Glomerular endothelial cell (primary cell): Measurements from ENCODE around the gene SRRM1. TPM values are rescaled to one million over a fixed set of nuclear protein-coding genes. Genes with fewer than 3 reads are reported as not detected.
A peak's percentile ranks its signal among the peaks of the same experiment; 100 is the strongest.
"Not testable (repeated sequence)": the region's sequence is repeated elsewhere in the genome, so short reads cannot be mapped to it uniquely, and the experiment has no call there.

Source experiments
- DNase-seq: peaks from one replicate; pipeline ENCODE4 v3.0.0-alpha.2; 2011; ENCODE audit warnings: low read depth, low spot score; ENCODE audit errors: extremely low read depth
- total RNA-seq: library from RNA; depleted of rRNA; stranded (reverse); fragments of >200 nt; gene quantifications from 2 replicates; pipeline ENCODE4 v1.2.3, GENCODE V29; 2015

Gene SRRM1
- total RNA-seq, 1 donor from 2014 or later = 106 TPM

- no peak for DNase-seq
These were observed 429 bp downstream of the SRRM1 start for GRCh38 chr1:24643363-24644099.

GRCh38 chr1:24644100-24644384, 940 bp downstream of the SRRM1 start:
- DNase-seq = no peak

- no peak for DNase-seq
These were observed 5.8 kb downstream of the SRRM1 start for GRCh38 chr1:24648919-24649318.

GRCh38 chr1:24652382-24652781, 9.3 kb downstream of the SRRM1 start:
- no peak for DNase-seq

- DNase-seq = no peak
These were observed 10.9 kb downstream of the SRRM1 start for GRCh38 chr1:24654010-24654409.

DNA sequence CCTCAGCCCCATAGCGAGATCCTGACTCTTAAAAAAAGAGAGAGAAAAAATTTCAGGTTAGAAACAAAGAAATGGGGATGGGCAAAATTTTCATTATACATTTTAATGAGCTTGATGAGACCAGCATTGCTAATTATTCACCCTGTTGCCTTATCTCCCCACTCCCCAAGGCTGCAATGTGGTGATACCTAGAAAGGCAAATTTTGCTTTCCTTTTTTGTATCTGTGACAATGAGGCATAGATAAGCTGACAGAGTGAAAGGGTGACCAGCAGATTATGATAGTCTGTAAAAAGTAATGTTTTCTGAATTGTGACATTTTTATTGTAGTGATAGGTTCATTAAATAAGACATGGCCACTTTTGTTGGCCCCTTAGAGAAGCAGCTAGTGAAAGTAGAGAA, 12.9 kb downstream of the SRRM1 start:
- no peak for DNase-seq

DNA sequence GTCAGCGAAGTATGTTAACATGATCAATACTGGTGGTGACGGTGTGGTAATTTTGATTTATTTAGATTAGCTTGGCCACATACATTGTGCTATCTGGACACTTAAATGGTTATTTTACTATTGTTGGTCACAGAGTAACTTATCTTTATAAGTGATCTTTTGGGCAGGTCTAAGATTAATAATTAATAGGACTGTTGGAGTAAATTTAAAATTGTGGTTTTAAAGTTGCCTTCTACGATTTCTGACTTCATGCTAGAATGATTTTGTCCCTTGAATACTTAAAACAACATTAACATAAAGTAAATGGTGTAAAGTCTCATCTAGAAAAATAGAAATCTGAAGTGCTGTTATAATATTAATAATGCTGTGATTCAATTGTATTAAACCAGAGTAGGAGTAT, 14.7 kb downstream of the SRRM1 start:
- DNase-seq = no peak

DNA sequence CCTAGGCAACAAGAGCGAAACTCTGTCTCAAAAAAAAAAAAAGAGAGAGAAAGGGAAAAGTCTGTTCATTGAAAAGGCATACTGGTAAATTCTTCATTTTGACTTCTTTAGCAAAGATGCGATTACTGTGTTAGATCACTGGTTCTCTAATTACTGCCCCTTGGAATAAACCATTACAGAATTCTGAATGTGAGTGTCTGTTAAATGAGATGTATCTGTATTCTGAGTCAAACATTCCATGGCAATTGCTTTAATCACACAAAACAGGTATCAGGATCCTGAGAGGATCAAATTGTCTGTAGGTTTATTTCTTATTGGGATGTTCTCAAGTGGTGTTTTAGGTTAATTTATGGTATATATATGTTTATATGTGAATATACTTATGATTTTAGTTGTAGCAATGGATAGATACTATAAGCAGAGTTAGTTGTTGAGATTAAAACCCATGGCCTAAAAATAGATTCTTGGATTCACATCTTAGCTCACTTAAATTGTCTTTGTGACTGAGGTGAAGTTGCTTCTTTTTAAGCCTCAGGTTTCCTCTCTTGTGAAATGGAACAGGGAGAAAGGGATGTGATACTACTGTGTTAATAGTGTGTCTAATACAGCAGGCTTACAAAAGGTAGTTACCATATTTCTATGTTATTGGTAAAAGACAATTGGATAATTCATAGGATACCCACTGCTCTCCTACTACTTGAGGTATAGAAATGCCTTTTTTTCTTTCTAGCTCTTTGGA, 16.2 kb downstream of the SRRM1 start:
- no peak for DNase-seq

GRCh38 chr1:24659993-24660665, 17.0 kb downstream of the SRRM1 start:
- DNase-seq = no peak

GRCh38 chr1:24664507-24665033, 21.5 kb downstream of the SRRM1 start:
- DNase-seq = no peak

DNA sequence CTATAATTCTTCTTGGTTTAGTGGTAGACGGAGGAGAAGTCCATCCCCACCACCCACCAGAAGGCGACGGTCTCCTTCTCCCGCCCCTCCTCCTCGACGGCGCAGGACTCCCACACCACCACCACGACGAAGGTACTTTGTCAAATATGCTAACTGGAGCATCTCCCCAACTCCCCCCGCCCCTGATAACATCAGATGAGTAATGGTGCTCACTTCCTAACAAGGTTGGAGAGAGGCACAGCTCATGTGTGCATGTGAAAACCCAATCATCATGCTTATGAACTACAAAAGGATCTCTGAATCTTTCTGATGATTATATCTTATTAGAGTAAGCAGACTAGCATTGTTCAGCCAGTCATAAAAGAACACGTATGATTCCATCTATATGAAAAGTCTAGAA, 23.7 kb downstream of the SRRM1 start:
- no peak for DNase-seq

DNA sequence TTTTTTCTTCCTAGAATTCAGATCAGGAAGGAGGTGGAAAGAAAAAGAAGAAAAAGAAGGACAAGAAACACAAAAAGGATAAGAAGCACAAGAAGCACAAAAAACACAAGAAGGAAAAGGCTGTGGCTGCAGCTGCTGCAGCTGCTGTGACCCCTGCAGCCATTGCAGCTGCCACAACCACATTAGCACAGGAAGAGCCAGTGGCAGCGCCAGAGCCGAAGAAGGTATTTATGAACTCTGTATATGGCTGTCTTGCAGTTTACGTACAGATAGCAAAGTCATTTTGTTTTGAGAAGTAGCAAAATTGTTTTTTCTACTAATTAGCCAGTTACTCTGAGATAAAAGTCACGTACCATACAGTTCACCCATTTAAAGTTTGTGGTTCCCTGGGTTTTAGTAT, 28.3 kb downstream of the SRRM1 start:
- not testable (repeated sequence) for DNase-seq

GRCh38 chr1:24672686-24673085, 29.6 kb downstream of the SRRM1 start:
- DNase-seq = not testable (repeated sequence)

- no peak for DNase-seq
These were observed 30.2 kb downstream of the SRRM1 start for GRCh38 chr1:24673341-24673740.

DNA sequence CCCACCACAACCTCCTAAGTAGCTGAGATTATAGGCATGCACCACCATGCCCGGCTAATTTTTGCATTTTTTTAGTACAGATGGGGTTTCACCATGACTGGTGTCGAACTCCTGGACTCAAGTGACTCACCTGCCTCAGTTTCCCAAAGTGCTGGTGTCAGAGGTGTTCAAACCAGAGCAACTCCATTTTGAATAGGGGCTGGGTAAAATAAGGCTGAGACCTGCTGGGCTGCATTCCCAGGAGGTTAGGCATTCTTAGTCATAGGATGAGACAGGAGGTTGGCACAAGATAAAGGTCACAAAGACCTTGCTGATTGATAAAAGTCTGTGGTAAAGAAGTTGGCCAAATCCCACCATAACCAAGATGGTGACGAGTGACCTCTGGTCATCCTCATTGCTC, 35.3 kb downstream of the SRRM1 start:
- not testable (repeated sequence) for DNase-seq

DNA sequence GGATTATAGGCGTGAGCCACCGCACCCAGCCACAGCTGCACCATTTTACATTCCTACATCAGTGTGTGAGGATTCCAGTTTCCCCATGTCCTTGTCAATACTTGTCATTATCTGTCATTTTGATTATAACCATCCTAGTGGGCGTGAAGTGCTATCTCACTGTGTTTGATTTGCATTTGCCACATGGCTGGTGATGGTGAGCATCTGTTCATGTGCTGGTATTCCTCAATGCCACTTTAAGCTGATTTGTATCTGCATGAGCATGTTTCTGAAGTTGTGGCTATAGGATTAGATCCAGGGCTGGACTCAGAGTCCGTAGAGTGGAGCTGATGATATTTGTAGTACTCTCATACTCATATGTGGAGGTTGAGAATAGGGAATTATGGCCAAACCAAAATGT, 36.6 kb downstream of the SRRM1 start:
- no peak for DNase-seq

DNA sequence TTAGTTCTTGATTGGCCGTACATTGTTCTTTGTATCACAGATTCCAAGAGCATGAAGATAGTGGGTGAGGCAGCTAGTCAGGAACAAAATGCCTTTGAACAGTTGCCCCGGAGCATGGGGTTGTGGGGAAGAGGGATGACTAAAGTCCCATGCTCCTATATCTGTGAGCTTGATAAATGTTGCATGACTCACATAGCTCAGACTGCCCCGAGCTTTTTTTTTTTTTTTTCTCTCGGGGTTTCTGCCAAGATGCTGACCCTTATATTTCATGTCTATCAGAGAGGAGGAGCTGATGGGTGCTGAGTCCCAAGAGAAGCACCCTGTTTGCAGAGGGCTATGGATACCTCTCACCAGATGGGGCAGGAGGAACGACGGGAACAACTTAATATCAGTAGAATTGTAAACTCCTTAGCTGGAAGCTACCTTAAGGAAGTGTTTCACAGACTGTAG, 40.6 kb downstream of the SRRM1 start:
- DNase-seq = peak; percentile 66

GRCh38 chr1:24688033-24688432, 44.9 kb downstream of the SRRM1 start:
- DNase-seq = no peak

DNA sequence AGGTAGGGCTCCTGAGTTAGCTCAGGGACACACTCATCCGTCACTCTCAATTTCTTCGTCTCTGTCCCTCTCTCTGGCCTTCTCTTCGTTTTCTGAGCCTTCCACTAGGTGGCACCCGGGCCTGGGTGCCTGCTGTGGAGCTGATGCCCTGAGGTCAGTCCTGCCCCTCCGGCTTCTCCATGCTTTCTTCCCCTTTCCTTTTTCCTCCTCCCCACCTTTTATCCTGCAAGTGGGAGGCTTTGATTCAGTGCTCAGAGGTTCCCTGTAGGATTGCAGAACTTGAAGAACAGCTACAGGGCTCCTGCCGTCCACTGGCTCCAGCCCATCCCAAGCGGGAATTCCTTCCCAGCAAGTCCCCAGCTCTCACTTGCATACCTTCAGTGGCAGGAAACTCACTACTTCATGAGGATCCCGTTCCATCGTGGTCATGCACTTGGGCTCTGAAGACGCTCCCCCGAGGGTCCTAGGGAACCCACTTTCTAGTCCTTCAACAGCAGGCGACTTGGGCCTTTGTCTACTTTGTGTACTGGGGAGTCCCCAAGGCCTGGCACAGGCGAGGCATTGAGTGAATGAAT, 45.6 kb downstream of the SRRM1 start:
- no peak for DNase-seq

DNA sequence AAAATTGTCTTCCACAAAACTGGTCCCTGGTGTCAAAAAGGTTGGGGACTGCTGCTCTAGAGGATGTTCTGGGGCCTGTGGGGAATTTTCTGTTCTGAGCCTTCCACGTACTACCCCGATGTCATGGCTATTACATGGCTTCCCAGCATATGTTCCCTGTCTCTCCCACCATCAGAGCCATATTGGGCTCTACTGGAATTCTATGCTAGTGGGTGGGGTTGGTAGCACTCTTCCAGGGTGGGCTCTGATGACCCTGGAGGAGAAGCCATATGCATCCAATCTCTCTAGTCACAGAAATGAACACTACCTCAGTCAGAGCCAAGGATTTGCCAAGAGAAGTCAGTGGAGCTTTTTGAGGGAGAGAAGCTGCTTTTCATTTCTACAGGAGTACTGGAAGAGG, 47.9 kb downstream of the SRRM1 start:
- no peak for DNase-seq

DNA sequence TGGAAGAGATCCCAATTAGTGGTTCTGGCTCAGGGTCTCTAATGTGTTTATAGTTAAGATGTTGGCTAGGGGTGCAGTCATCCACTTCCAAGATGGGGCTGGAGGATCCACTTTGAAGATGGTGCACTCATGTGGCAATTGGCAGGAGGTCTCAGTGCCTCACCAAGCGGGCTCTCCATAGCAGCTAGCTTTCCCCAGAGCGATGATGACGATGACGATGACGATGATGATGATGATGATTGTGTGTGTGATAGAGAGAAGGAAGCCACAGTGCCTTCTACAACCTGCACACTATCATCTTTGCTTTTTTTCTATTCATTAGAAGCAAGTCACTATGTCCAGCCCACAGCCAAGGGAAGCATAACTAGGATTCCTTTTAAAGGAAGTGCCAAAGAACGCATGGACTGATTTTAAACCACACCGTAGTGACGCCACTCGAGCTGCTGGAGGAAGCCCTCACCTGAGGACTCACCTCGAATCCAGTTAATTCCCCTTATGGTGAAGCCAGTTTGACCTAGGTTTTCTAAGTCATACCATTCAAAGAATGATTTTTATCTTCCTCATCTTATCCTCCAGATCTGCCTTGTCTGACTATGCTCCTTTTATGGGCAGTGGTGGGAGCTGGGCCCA, 49.4 kb downstream of the SRRM1 start:
- DNase-seq = no peak
